Fibroblast of mammary gland (primary cell): ENCODE results near the gene LITAFD.
A peak's percentile ranks its signal among the peaks of the same experiment; 100 is the strongest.

Experiments
- DNase-seq: peaks from one replicate; pipeline ENCODE4 v3.0.0-alpha.2; 2010; ENCODE audit warnings: low read depth
- H3K4me3 ChIP-seq: 2 replicates; pipeline ENCODE4 v1.5.1; 2011; ENCODE audit warnings: low read depth, mild to moderate bottlenecking, low read length, moderate library complexity; ENCODE audit not compliant: control insufficient read depth
- CTCF ChIP-seq: conservative IDR thresholded peaks from 2 replicates; pipeline ENCODE4 v1.5.1; 2011; ENCODE audit warnings: low read depth, low read length, inconsistent platforms; ENCODE audit not compliant: control insufficient read depth, insufficient read depth

LITAFD gene

GRCh38 chr16:8847623-8848022 lies 34.5 kb upstream of the LITAFD start:
- DNase-seq, result no peak
- no peak for TF ChIP-seq CTCF
- H3K4me3 ChIP-seq, result no peak overlapping the region

- no peak for DNase-seq
- TF ChIP-seq CTCF, result no peak
- no peak overlapping the region for H3K4me3 ChIP-seq
Observed at GRCh38 chr16:8848231-8848938, 33.8 kb upstream of the LITAFD start.

- DNase-seq, result peak; percentile 88
- no peak overlapping the region for H3K4me3 ChIP-seq
- no peak for TF ChIP-seq CTCF
Observed at GRCh38 chr16:8848939-8849391, 33.2 kb upstream of the LITAFD start.

- TF ChIP-seq CTCF, result no peak
- peak; percentile 87 for DNase-seq
- no peak overlapping the region for H3K4me3 ChIP-seq
Observed at GRCh38 chr16:8849411-8850011, 32.6 kb upstream of the LITAFD start.

- no peak overlapping the region for H3K4me3 ChIP-seq
- peak; percentile 95 for DNase-seq
- no peak for TF ChIP-seq CTCF
Observed at GRCh38 chr16:8850279-8850885, 31.8 kb upstream of the LITAFD start.

- no peak for TF ChIP-seq CTCF
- H3K4me3 ChIP-seq, result no peak overlapping the region
- DNase-seq, result no peak
Observed at GRCh38 chr16:8851761-8852403, 30.3 kb upstream of the LITAFD start.
